Left renal cortex interstitium (tissue), 4 donors: ENCODE results near the gene TSPAN4. TPM values are rescaled to one million over a fixed set of nuclear protein-coding genes. Genes with fewer than 3 reads are reported as not detected.

Experiments used
- DNase-seq, 4 donors: peaks; one replicate each; pipeline ENCODE4 v3.0.0-alpha.2; 2013; ENCODE audit warnings: low read depth in 4 of 4, low spot score in 2 of 4, missing footprints in 1 of 4
- polyA plus RNA-seq, 4 donors: library from polyadenylated mRNA; unstranded; fragments of 120-200 nt; gene quantifications; one replicate each; pipeline ENCODE4 v1.2.1, GENCODE V29; 2013; ENCODE audit not compliant: insufficient read length in 4 of 4

The TSPAN4 gene
- polyA plus RNA-seq, 4 donors = 65.9 to 94.9 (median 76.6) TPM

- no peak for DNase-seq
These were observed 57.9 kb downstream of the TSPAN4 start for GRCh38 chr11:900545-900944.

GRCh38 chr11:901452-902061, 58.9 kb downstream of the TSPAN4 start:
- no peak for DNase-seq

GRCh38 chr11:904380-904779, 61.7 kb downstream of the TSPAN4 start:
- no peak for DNase-seq

GRCh38 chr11:905952-906351, 63.3 kb downstream of the TSPAN4 start:
- DNase-seq = no peak

- no peak for DNase-seq
These were observed 65.0 kb downstream of the TSPAN4 start for GRCh38 chr11:907668-908067.

GRCh38 chr11:908273-908672, 65.6 kb downstream of the TSPAN4 start:
- DNase-seq = no peak

- DNase-seq = no peak
These were observed 66.8 kb downstream of the TSPAN4 start for GRCh38 chr11:909406-909805.

- DNase-seq = no peak
These were observed 67.5 kb downstream of the TSPAN4 start for GRCh38 chr11:910044-910588.

- DNase-seq = peak in 1 of 4 donors; percentile 80
These were observed 68.0 kb downstream of the TSPAN4 start, which contains the start of gene CHID1 for GRCh38 chr11:910589-911030. TSS of gene CHID1 (minus strand) at chr11:910810. CDS start at chr11:904816, 5,994 bp downstream.

GRCh38 chr11:911031-911889, 68.6 kb downstream of the TSPAN4 start:
- DNase-seq = no peak

GRCh38 chr11:911890-912219, 69.2 kb downstream of the TSPAN4 start:
- no peak for DNase-seq

GRCh38 chr11:912266-912665, 69.6 kb downstream of the TSPAN4 start:
- DNase-seq = no peak

- DNase-seq = no peak
These were observed 70.4 kb downstream of the TSPAN4 start for GRCh38 chr11:913043-913442.

GRCh38 chr11:914204-914603, 71.6 kb downstream of the TSPAN4 start:
- no peak for DNase-seq

- DNase-seq = no peak
These were observed 72.3 kb downstream of the TSPAN4 start for GRCh38 chr11:914747-915501.

Other genes starting within 250 kb of the TSPAN4 start
- 10 to 100 TPM in 3 of 4 donors, 1 to 10 TPM in 1; 5.4 to 15.4 (median 12.5) TPM for gene IRF7, start 226.9 kb upstream of the TSPAN4 start, polyA plus RNA-seq
- 10 to 100 TPM; 24.9 to 49.2 (median 41.9) TPM for gene CDHR5, start 217.9 kb upstream of the TSPAN4 start, polyA plus RNA-seq
- gene SCT, start 215.7 kb upstream of the TSPAN4 start, polyA plus RNA-seq = 1 to 10 TPM in 3 of 4 donors, under 1 TPM in 1; 0.92 to 4.1 (median 2.2) TPM
- 1 to 10 TPM; 1.8 to 5.2 (median 4.7) TPM for gene DRD4, start 205.6 kb upstream of the TSPAN4 start, polyA plus RNA-seq
- gene DEAF1, start 147.6 kb upstream of the TSPAN4 start, polyA plus RNA-seq = 10 to 100 TPM; 44.7 to 57.7 (median 51.1) TPM
- gene TMEM80, start 147.0 kb upstream of the TSPAN4 start, polyA plus RNA-seq = 10 to 100 TPM; 36.1 to 56.7 (median 46.3) TPM
- gene EPS8L2, start 136.6 kb upstream of the TSPAN4 start, polyA plus RNA-seq = 100 to 1,000 TPM; 104 to 161 (median 139) TPM
- 100 to 1,000 TPM; 123 to 164 (median 136) TPM for gene TALDO1, start 95.4 kb upstream of the TSPAN4 start, polyA plus RNA-seq
- gene GATD1, start 65.4 kb upstream of the TSPAN4 start, polyA plus RNA-seq = 100 to 1,000 TPM in 1 of 4 donors, 10 to 100 TPM in 3; 55.3 to 115 (median 84.8) TPM
- gene CEND1, start 52.8 kb upstream of the TSPAN4 start, polyA plus RNA-seq = 1 to 10 TPM in 2 of 4 donors, under 1 TPM in 2; 0.28 to 1.3 (median 0.99) TPM
- 10 to 100 TPM; 13.1 to 24.3 (median 18.6) TPM for gene SLC25A22, start 44.6 kb upstream of the TSPAN4 start, polyA plus RNA-seq
- 10 to 100 TPM in 3 of 4 donors, 1 to 10 TPM in 1; 6.7 to 17.8 (median 12.9) TPM for gene PIDD1, start 37.6 kb upstream of the TSPAN4 start, polyA plus RNA-seq
- 1,000 to 10,000 TPM in 3 of 4 donors, 100 to 1,000 TPM in 1; 903 to 1,462 (median 1,115) TPM for gene RPLP2, start 32.9 kb upstream of the TSPAN4 start, polyA plus RNA-seq
- gene PNPLA2, start 23.9 kb upstream of the TSPAN4 start, polyA plus RNA-seq = 10 to 100 TPM; 38.2 to 87.6 (median 68.0) TPM
- 10 to 100 TPM in 3 of 4 donors, 1 to 10 TPM in 1; 9.8 to 20.8 (median 17.2) TPM for gene CRACR2B, start 14.9 kb upstream of the TSPAN4 start, polyA plus RNA-seq
- 100 to 1,000 TPM; 192 to 238 (median 217) TPM for gene CD151, start 9.9 kb upstream of the TSPAN4 start, polyA plus RNA-seq
- gene POLR2L, start 323 bp upstream of the TSPAN4 start, polyA plus RNA-seq = 100 to 1,000 TPM in 2 of 4 donors, 10 to 100 TPM in 2; 84.8 to 149 (median 111) TPM
- 100 to 1,000 TPM; 108 to 134 (median 117) TPM for gene CHID1, start 68.0 kb downstream of the TSPAN4 start, polyA plus RNA-seq
- 100 to 1,000 TPM in 2 of 4 donors, 10 to 100 TPM in 2; 95.7 to 134 (median 108) TPM for gene AP2A2, start 83.0 kb downstream of the TSPAN4 start, polyA plus RNA-seq
- gene MUC6, start 193.9 kb downstream of the TSPAN4 start, polyA plus RNA-seq = 10 to 100 TPM in 2 of 4 donors, 1 to 10 TPM in 2; 5.7 to 56.0 (median 20.3) TPM
- gene MUC2, start 232.0 kb downstream of the TSPAN4 start, polyA plus RNA-seq = under 1 TPM in 3 of 4 donors, not detected in 1; 0.08 to 0.30 (median 0.14) TPM